Activated T-cell treated with anti-CD3 and anti-CD28 coated beads for 48 hours (primary cell): ENCODE measurements around the gene GOLGA6D.
"Not testable (repeated sequence)": the region's sequence is repeated elsewhere in the genome, so short reads cannot be mapped to it uniquely, and the experiment has no call there.

ENCODE experiments used
- DNase-seq: peaks from one replicate; pipeline ENCODE4 v3.0.0-alpha.2; 2020; ENCODE audit warnings: low read depth

The GOLGA6D gene

GRCh38 chr15:75282572-75282971 is at the start of gene GOLGA6D:
GOLGA6D (plus strand) TSS chr15:75282835; CDS start chr15:75282876, 41 bp downstream.
- DNase-seq = not testable (repeated sequence)

GRCh38 chr15:75233504-75234190 is 49.0 kb upstream of the GOLGA6D start:
- no peak for DNase-seq

- DNase-seq = no peak
Observed at GRCh38 chr15:75234191-75234810, 48.3 kb upstream of the GOLGA6D start.

GRCh38 chr15:75235051-75235673 is 47.5 kb upstream of the GOLGA6D start:
- no peak for DNase-seq

- no peak for DNase-seq
Observed at GRCh38 chr15:75235760-75236729, 46.6 kb upstream of the GOLGA6D start.

- no peak for DNase-seq
Observed at GRCh38 chr15:75237316-75237982, 45.2 kb upstream of the GOLGA6D start.

GRCh38 chr15:75238150-75238549 is 44.5 kb upstream of the GOLGA6D start:
- DNase-seq = no peak

GRCh38 chr15:75245741-75246140 is 36.9 kb upstream of the GOLGA6D start:
- not testable (repeated sequence) for DNase-seq

GRCh38 chr15:75248991-75249390 is 33.6 kb upstream of the GOLGA6D start:
- DNase-seq = not testable (repeated sequence)

- DNase-seq = no peak
Observed at GRCh38 chr15:75249726-75250125, 32.9 kb upstream of the GOLGA6D start.

- not testable (repeated sequence) for DNase-seq
Observed at GRCh38 chr15:75251343-75251742, 31.3 kb upstream of the GOLGA6D start.

- not testable (repeated sequence) for DNase-seq
Observed at GRCh38 chr15:75252285-75252684, 30.4 kb upstream of the GOLGA6D start.

- DNase-seq = not testable (repeated sequence)
Observed at GRCh38 chr15:75258034-75258433, 24.6 kb upstream of the GOLGA6D start, which contains the start of gene GOLGA6C. GOLGA6C (plus strand) TSS chr15:75258334; CDS start chr15:75258599, 265 bp downstream.

GRCh38 chr15:75258620-75259343 is 23.9 kb upstream of the GOLGA6D start:
- DNase-seq = not testable (repeated sequence)

GRCh38 chr15:75259873-75260272 is 22.8 kb upstream of the GOLGA6D start:
- not testable (repeated sequence) for DNase-seq

- not testable (repeated sequence) for DNase-seq
Observed at GRCh38 chr15:75273751-75274359, 8.8 kb upstream of the GOLGA6D start.

- peak; percentile 67 for DNase-seq
Observed at GRCh38 chr15:75274509-75275107, 8.0 kb upstream of the GOLGA6D start.

GRCh38 chr15:75275617-75276016 is 7.0 kb upstream of the GOLGA6D start:
- not testable (repeated sequence) for DNase-seq

- DNase-seq = not testable (repeated sequence)
Observed at GRCh38 chr15:75278497-75278896, 4.1 kb upstream of the GOLGA6D start.

GRCh38 chr15:75284152-75284551 is 1.5 kb downstream of the GOLGA6D start:
- DNase-seq = not testable (repeated sequence)
